CD14-positive monocyte (primary cell): ENCODE results near the gene ADAM19. TPM values are rescaled to one million over a fixed set of nuclear protein-coding genes. Genes with fewer than 3 reads are reported as not detected.

Experiments
- DNase-seq, 3 donors: peaks; one replicate each; pipeline ENCODE4 v3.0.0-alpha.2; 2011 to 2022
- H2AFZ ChIP-seq: 2 replicates; pipeline ENCODE4 v1.6.0; 2012; ENCODE audit warnings: mild to moderate bottlenecking, low read depth, low read length, inconsistent platforms; ENCODE audit not compliant: insufficient read depth, poor library complexity, severe bottlenecking
- H3K27ac ChIP-seq, 2 donors: 1 replicate in 1 of 2; 2 replicates in 1 of 2; pipeline ENCODE4 v1.5.1; 2012 to 2013; ENCODE audit warnings: low read length in 2 of 2, control low read depth in 1 of 2, inconsistent platforms in 1 of 2, low read depth in 1 of 2, mild to moderate bottlenecking in 1 of 2
- H3K27me3 ChIP-seq, 2 donors: one replicate each; pipeline versions ENCODE4 v1.6.0 to v1.6.1; 2011 to 2013; ENCODE audit warnings: low read length in 2 of 2; ENCODE audit not compliant: control insufficient read depth in 2 of 2, insufficient read depth in 2 of 2
- H3K36me3 ChIP-seq, 2 donors: replicated peaks in 1 of 2; 1 replicate in 1 of 2; 2 replicates in 1 of 2; pipeline versions ENCODE4 v1.5.1 to v1.6.1; 2012 to 2013; ENCODE audit warnings: low read length in 2 of 2, control low read depth in 1 of 2, inconsistent platforms in 1 of 2, mild to moderate bottlenecking in 1 of 2; ENCODE audit not compliant: insufficient read depth in 2 of 2, control insufficient read depth in 1 of 2
- H3K4me1 ChIP-seq, 2 donors: 1 replicate in 1 of 2; 2 replicates in 1 of 2; pipeline versions ENCODE4 v1.5.1 to v1.6.1; 2012 to 2013; ENCODE audit warnings: low read length in 2 of 2, control low read depth in 1 of 2, inconsistent platforms in 1 of 2, mild to moderate bottlenecking in 1 of 2, moderate library complexity in 1 of 2; ENCODE audit not compliant: insufficient read depth in 2 of 2, control insufficient read depth in 1 of 2
- H3K4me2 ChIP-seq: replicated peaks from 2 replicates; pipeline ENCODE3; 2012; ENCODE audit warnings: low read length, moderate library complexity, mild to moderate bottlenecking; ENCODE audit not compliant: poor library complexity, severe bottlenecking; ENCODE audit errors: extremely low read depth
- H3K4me3 ChIP-seq, 3 experiments: fragments of 200-600 bp in 1 of 3; sonication (generic) in 1 of 3; replicated peaks in 1 of 3; 1 replicate in 2 of 3; 2 replicates in 1 of 3; pipeline ENCODE4 v1.5.1; 2011 to 2013; ENCODE audit warnings: low read length in 3 of 3, mild to moderate bottlenecking in 3 of 3, control low read depth in 2 of 3, low read depth in 2 of 3, inconsistent platforms in 1 of 3, moderate library complexity in 1 of 3
- H3K79me2 ChIP-seq: 2 replicates; pipeline ENCODE4 v1.6.0; 2012; ENCODE audit warnings: mild to moderate bottlenecking, control low read depth, inconsistent platforms, low read length, moderate library complexity; ENCODE audit not compliant: insufficient read depth
- H3K9ac ChIP-seq: 2 replicates; pipeline ENCODE4 v1.6.0; 2017; ENCODE audit warnings: low read length, mild to moderate bottlenecking; ENCODE audit not compliant: insufficient read depth, poor library complexity, severe bottlenecking
- H3K9me3 ChIP-seq, 2 donors: replicated peaks in 1 of 2; 1 replicate in 1 of 2; 2 replicates in 1 of 2; pipeline versions ENCODE4 v1.5.1 to v1.6.1; 2012 to 2013; ENCODE audit warnings: low read length in 2 of 2, control low read depth in 1 of 2; ENCODE audit not compliant: control insufficient read depth in 1 of 2, insufficient read depth in 1 of 2
- H4K20me1 ChIP-seq: 2 replicates; pipeline ENCODE4 v1.6.0; 2012; ENCODE audit warnings: mild to moderate bottlenecking, low read length, control low read depth, moderate library complexity; ENCODE audit not compliant: insufficient read depth
- H3K27ac Mint-ChIP-seq, 7 donors: one replicate each; pipeline ENCODE4 v1.8.0; 2020; ENCODE audit warnings: mild to moderate bottlenecking in 7 of 7, mixed read lengths in 7 of 7, moderate library complexity in 6 of 7, inconsistent platforms in 2 of 7
- H3K27me3 Mint-ChIP-seq, 3 donors: one replicate each; pipeline ENCODE4 v1.8.0; 2021 to 2022; ENCODE audit warnings: low read depth in 3 of 3, mild to moderate bottlenecking in 3 of 3, mixed read lengths in 3 of 3, moderate library complexity in 3 of 3, inconsistent platforms in 1 of 3
- H3K36me3 Mint-ChIP-seq, 2 donors: one replicate each; pipeline ENCODE4 v1.8.0; 2020; ENCODE audit warnings: mixed read lengths in 2 of 2, inconsistent platforms in 1 of 2, mild to moderate bottlenecking in 1 of 2
- H3K4me1 Mint-ChIP-seq: one replicate; pipeline ENCODE4 v1.8.0; 2020; ENCODE audit warnings: mild to moderate bottlenecking, mixed read lengths
- H3K4me3 Mint-ChIP-seq, 2 donors: one replicate each; pipeline ENCODE4 v1.8.0; 2020; ENCODE audit warnings: mild to moderate bottlenecking in 2 of 2, mixed read lengths in 2 of 2, moderate library complexity in 1 of 2
- H3K9me3 Mint-ChIP-seq, 7 donors: one replicate each; pipeline ENCODE4 v1.8.0; 2020 to 2022; ENCODE audit warnings: mixed read lengths in 7 of 7, mild to moderate bottlenecking in 6 of 7, moderate library complexity in 6 of 7, inconsistent platforms in 2 of 7
- CTCF ChIP-seq: fragments of 200-600 bp; IDR thresholded peaks from one replicate; pipeline ENCODE4 v1.8.0; 2022; ENCODE audit warnings: antibody characterized with exemption, mild to moderate bottlenecking
- WGBS: methylation state at CpG from one replicate; pipeline ENCODE4 v1.1.5; 2013; ENCODE audit warnings: missing lambda C conversion rate; ENCODE audit not compliant: insufficient coverage; 5-methylcytosine and 5-hydroxymethylcytosine counted together
- intact Hi-C, 2 donors: fragments of 100-400 bp; cut with micrococcal nuclease; formaldehyde crosslinking; loops; one replicate each; pipeline versions ENCODE4 v1.15.0 to v1.15.1; 2023
- polyA plus RNA-seq, 3 donors: library from polyadenylated mRNA; depleted of rRNA in 1 of 3; unstranded in 2 of 3; stranded (reverse) in 1 of 3; fragments of 300-500 nt in 2 of 3; fragments of >200 nt in 1 of 3; fragmentation: Illumina TruSeq in 2 of 3; gene quantifications; 1 replicate in 2 of 3; 2 replicates in 1 of 3; pipeline ENCODE4 v1.2.3, GENCODE V29; 2012 to 2021

The ADAM19 gene
- polyA plus RNA-seq, 3 donors: 3.0 to 12.7 (median 6.2) TPM

GRCh38 chr5:157470631-157471030 is 104.9 kb downstream of the ADAM19 start:
- H3K79me2 ChIP-seq: no peaks in the 10 kb centered on the region
- no peak for TF ChIP-seq CTCF
- Mint-ChIP-seq H3K4me1 (peaks cover 14% of the 10 kb centered on the region), H3K27ac (no peak overlapping the region), H3K4me3 (no peak overlapping the region), H3K9me3 (peaks cover 0 to 1% (median 0%) of the 10 kb centered on the region in 7 donors), H3K27me3 (peaks cover 0 to 3% (median 2%) of the 10 kb centered on the region in 3 donors), H3K36me3 (peaks cover 14 to 16% of the 10 kb centered on the region in 2 donors)
- H3K36me3 ChIP-seq: peaks cover 0 to 13% of the 10 kb centered on the region in 2 donors
- H3K27me3 ChIP-seq: no peaks in the 10 kb centered on the region
- H3K9ac ChIP-seq: no peak overlapping the region
- H3K4me2 ChIP-seq: no peak overlapping the region
- no peaks in the 10 kb centered on the region for H3K9me3 ChIP-seq
- intact Hi-C loops: loop anchor here in 1 of 2 donors (5.0 kb wide), 1 partner anchor 38 kb away; no protein-coding TSS in a partner anchor
- H3K4me3 ChIP-seq: no peak overlapping the region
- H3K4me1 ChIP-seq: peaks cover 13 to 15% of the 10 kb centered on the region in 2 donors
- no peak overlapping the region for H2AFZ ChIP-seq
- H4K20me1 ChIP-seq: no peaks in the 10 kb centered on the region
- H3K27ac ChIP-seq: no peak overlapping the region
- no peak for DNase-seq
- WGBS: no CpG with 5 or more reads among the region's 1 CpG

GRCh38 chr5:157469687-157470086 is 105.9 kb downstream of the ADAM19 start:
- no peaks in the 10 kb centered on the region for H3K27me3 ChIP-seq
- no peak overlapping the region for H3K27ac ChIP-seq
- intact Hi-C loops: loop anchor here in 1 of 2 donors (5.0 kb wide), 1 partner anchor 37 kb away; no protein-coding TSS in a partner anchor
- no peak for TF ChIP-seq CTCF
- no CpG with 5 or more reads among the region's 7 CpGs for WGBS
- Mint-ChIP-seq H3K4me3 (no peak overlapping the region), H3K36me3 (peaks cover 7 to 8% of the 10 kb centered on the region in 2 donors), H3K27ac (no peak overlapping the region), H3K9me3 (peaks cover 0 to 1% (median 0%) of the 10 kb centered on the region in 7 donors), H3K4me1 (peaks cover 20% of the 10 kb centered on the region), H3K27me3 (peaks cover 0 to 3% (median 2%) of the 10 kb centered on the region in 3 donors)
- no peak for DNase-seq
- H3K4me3 ChIP-seq: no peak overlapping the region
- peaks cover 17 to 21% of the 10 kb centered on the region in 2 donors for H3K4me1 ChIP-seq
- H3K4me2 ChIP-seq: no peak overlapping the region
- H3K9ac ChIP-seq: no peak overlapping the region
- no peaks in the 10 kb centered on the region for H3K79me2 ChIP-seq
- no peaks in the 10 kb centered on the region for H3K9me3 ChIP-seq
- no peak overlapping the region for H2AFZ ChIP-seq
- H3K36me3 ChIP-seq: peaks cover 0 to 6% of the 10 kb centered on the region in 2 donors
- no peaks in the 10 kb centered on the region for H4K20me1 ChIP-seq
